WTC11 (cell line): Measurements from ENCODE around the gene PTBP2.

ENCODE experiments used
- CTCF ChIP-seq: fragments of 200-600 bp; IDR thresholded peaks from 2 replicates; pipeline ENCODE4 v1.8.0; 2022; ENCODE audit warnings: antibody characterized with exemption
- E2F1 ChIP-seq: sonication (generic); formaldehyde crosslinking; IDR thresholded peaks from 2 replicates; pipeline ENCODE4 v1.8.0; 2022; ENCODE audit warnings: mild to moderate bottlenecking, missing genetic modification reagents
- GABPB1 ChIP-seq: sonication (generic); formaldehyde crosslinking; IDR thresholded peaks from 2 replicates; pipeline ENCODE4 v1.8.1; 2023; ENCODE audit warnings: mild to moderate bottlenecking, missing genetic modification reagents
- NFYB ChIP-seq: sonication (generic); formaldehyde crosslinking; conservative IDR thresholded peaks from 2 replicates; pipeline ENCODE4 v1.8.0; 2022; ENCODE audit warnings: low read depth, missing genetic modification reagents
- NR1H2 ChIP-seq: sonication (generic); formaldehyde crosslinking; IDR thresholded peaks from 2 replicates; pipeline ENCODE4 v1.9.0; 2021; ENCODE audit warnings: mild to moderate bottlenecking, moderate library complexity, missing genetic modification reagents
- STAT6 ChIP-seq: sonication (generic); formaldehyde crosslinking; conservative IDR thresholded peaks from 2 replicates; pipeline ENCODE4 v1.8.1; 2023; ENCODE audit warnings: mild to moderate bottlenecking, low read depth, missing genetic modification reagents, moderate library complexity
- TP53 ChIP-seq: sonication (generic); formaldehyde crosslinking; IDR thresholded peaks from 2 replicates; pipeline ENCODE4 v1.8.1; 2023; ENCODE audit warnings: mild to moderate bottlenecking, missing genetic modification reagents
- ZNF232 ChIP-seq: sonication (generic); formaldehyde crosslinking; IDR thresholded peaks from 2 replicates; pipeline ENCODE4 v1.8.0; 2022; ENCODE audit warnings: mild to moderate bottlenecking, missing genetic modification reagents
- TF ChIP-seq, protein P1 (sequence below): sonication (generic); formaldehyde crosslinking; IDR thresholded peaks from 2 replicates; pipeline ENCODE4 v1.8.1; 2022; ENCODE audit warnings: mild to moderate bottlenecking, missing genetic modification reagents, moderate library complexity, borderline replicate concordance
- TF ChIP-seq, protein P2 (sequence below): sonication (generic); formaldehyde crosslinking; conservative IDR thresholded peaks from 2 replicates; pipeline ENCODE4 v1.8.1; 2022; ENCODE audit warnings: mild to moderate bottlenecking, missing genetic modification reagents

DNA sequence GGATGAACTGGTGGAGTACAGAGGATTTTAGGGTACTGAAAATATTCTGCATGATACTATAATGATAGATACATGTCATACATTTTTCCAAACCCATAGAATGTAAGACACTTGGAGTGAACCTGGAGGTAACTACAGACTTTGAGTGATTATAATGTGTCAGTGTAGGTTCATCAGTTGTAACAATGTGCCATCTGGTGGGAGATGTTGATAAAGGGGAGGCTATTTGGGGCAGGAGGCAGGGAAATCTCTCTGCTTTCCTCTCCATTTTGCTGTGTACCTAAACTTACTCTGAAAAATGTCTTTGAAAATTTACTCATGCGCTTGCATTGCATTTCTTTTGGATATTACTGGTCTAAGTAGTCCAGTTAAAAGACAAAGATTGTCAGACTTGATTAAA, 35.2 kb downstream of the PTBP2 start:
- TF ChIP-seq STAT6 (CRISPR knock-in tag) (no peak), NFYB (no peak), CTCF (no peak), NR1H2 (CRISPR knock-in tag) (no peak), TP53 (CRISPR knock-in tag) (no peak), E2F1 (CRISPR knock-in tag) (no peak), ZNF232 (no peak), GABPB1 (CRISPR knock-in tag) (no peak)
- TF ChIP-seq, protein P1, sequence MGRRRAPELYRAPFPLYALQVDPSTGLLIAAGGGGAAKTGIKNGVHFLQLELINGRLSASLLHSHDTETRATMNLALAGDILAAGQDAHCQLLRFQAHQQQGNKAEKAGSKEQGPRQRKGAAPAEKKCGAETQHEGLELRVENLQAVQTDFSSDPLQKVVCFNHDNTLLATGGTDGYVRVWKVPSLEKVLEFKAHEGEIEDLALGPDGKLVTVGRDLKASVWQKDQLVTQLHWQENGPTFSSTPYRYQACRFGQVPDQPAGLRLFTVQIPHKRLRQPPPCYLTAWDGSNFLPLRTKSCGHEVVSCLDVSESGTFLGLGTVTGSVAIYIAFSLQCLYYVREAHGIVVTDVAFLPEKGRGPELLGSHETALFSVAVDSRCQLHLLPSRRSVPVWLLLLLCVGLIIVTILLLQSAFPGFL (CRISPR knock-in tag), result no peak
- TF ChIP-seq, protein P2, sequence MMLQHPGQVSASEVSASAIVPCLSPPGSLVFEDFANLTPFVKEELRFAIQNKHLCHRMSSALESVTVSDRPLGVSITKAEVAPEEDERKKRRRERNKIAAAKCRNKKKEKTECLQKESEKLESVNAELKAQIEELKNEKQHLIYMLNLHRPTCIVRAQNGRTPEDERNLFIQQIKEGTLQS (CRISPR knock-in tag), result no peak
